HepG2 (cell line): ENCODE measurements around the gene ABHD17A. TPM values are rescaled to one million over a fixed set of nuclear protein-coding genes. Genes with fewer than 3 reads are reported as not detected.

Source experiments
- ATAD3A ChIP-seq: sonication (generic); formaldehyde crosslinking; IDR thresholded peaks from 2 replicates; pipeline ENCODE4 v1.4.0; 2020; ENCODE audit warnings: missing genetic modification reagents
- EZH2 ChIP-seq: conservative IDR thresholded peaks from 2 replicates; pipeline ENCODE4 v1.6.1; 2012; ENCODE audit warnings: mild to moderate bottlenecking, low read depth, low read length, moderate library complexity
- FOXA1 ChIP-seq, 2 experiments: fragments of 450-650 bp in 1 of 2; sonication (generic) in 1 of 2; formaldehyde crosslinking in 1 of 2; IDR thresholded peaks; 2 replicates each; pipeline versions ENCODE4 v1.4.0 to v1.6.1; 2016 to 2020; ENCODE audit warnings: missing genetic modification reagents in 1 of 2
- IRF2 ChIP-seq: IDR thresholded peaks from 2 replicates; pipeline ENCODE4 v1.6.1; 2018; ENCODE audit warnings: missing genetic modification reagents, missing compliant biosample characterization
- RBM22 ChIP-seq: fragments of 200-400 bp; formaldehyde crosslinking; optimal IDR thresholded peaks from 2 replicates; pipeline ENCODE3; 2017; ENCODE audit warnings: mild to moderate bottlenecking, low read length, moderate library complexity
- SOX6 ChIP-seq, 2 experiments: fragments of 450-650 bp in 1 of 2; sonication (generic) in 1 of 2; formaldehyde crosslinking in 1 of 2; IDR thresholded peaks; 2 replicates each; pipeline versions ENCODE4 v1.4.0 to v1.6.1; 2017 to 2020; ENCODE audit warnings: antibody characterized with exemption in 1 of 2, mild to moderate bottlenecking in 1 of 2, missing genetic modification reagents in 1 of 2
- TEAD3 ChIP-seq: optimal IDR thresholded peaks from 2 replicates; pipeline ENCODE3; 2016; ENCODE audit warnings: borderline replicate concordance
- TOPORS ChIP-seq: sonication (generic); formaldehyde crosslinking; IDR thresholded peaks from 2 replicates; pipeline ENCODE4 v1.8.0; 2023; ENCODE audit warnings: mild to moderate bottlenecking, missing genetic modification reagents
- ZBTB38 ChIP-seq: sonication (generic); formaldehyde crosslinking; IDR thresholded peaks from 2 replicates; pipeline ENCODE4 v1.5.1; 2020; ENCODE audit warnings: mild to moderate bottlenecking, missing genetic modification reagents
- ZNF335 ChIP-seq: sonication (generic); formaldehyde crosslinking; IDR thresholded peaks from 2 replicates; pipeline ENCODE4 v1.4.0; 2020; ENCODE audit warnings: missing genetic modification reagents
- polyA plus RNA-seq, 8 experiments: library from polyadenylated mRNA; depleted of rRNA in 3 of 8; stranded (reverse) in 7 of 8; unstranded in 1 of 8; fragments of >200 nt; fragmentation: Illumina TruSeq in 4 of 8; extraction: Trizol in 4 of 8; gene quantifications; 2 replicates each; pipeline versions ENCODE4 v1.2.1 to v1.2.3, GENCODE V29; 2011 to 2016; ENCODE audit warnings: low read depth in 4 of 8, missing spikeins in 1 of 8, mixed read lengths in 1 of 8; ENCODE audit not compliant: insufficient read depth in 1 of 8
- total RNA-seq, 5 experiments: library from RNA; depleted of rRNA; stranded (reverse); fragments of >200 nt; fragmentation: Illumina TruSeq; extraction: Trizol; gene quantifications; 2 replicates each; pipeline ENCODE4 v1.2.3, GENCODE V29; 2016; ENCODE audit warnings: low read depth in 1 of 5
- TF ChIP-seq, protein P1 (sequence below): sonication (generic); formaldehyde crosslinking; IDR thresholded peaks from 2 replicates; pipeline ENCODE4 v1.4.0; 2020; ENCODE audit warnings: missing genetic modification reagents
- TF ChIP-seq, protein P2 (sequence below): IDR thresholded peaks from 2 replicates; pipeline ENCODE4 v1.6.1; 2016; ENCODE audit warnings: low read depth, borderline replicate concordance
- TF ChIP-seq, protein P3 (sequence below): sonication (generic); formaldehyde crosslinking; IDR thresholded peaks from 2 replicates; pipeline ENCODE4 v1.5.0; 2020; ENCODE audit warnings: mild to moderate bottlenecking, missing genetic modification reagents
- TF ChIP-seq, protein P4 (sequence below): sonication (generic); formaldehyde crosslinking; IDR thresholded peaks from 2 replicates; pipeline ENCODE4 v1.5.1; 2020; ENCODE audit warnings: missing genetic modification reagents, mild to moderate bottlenecking, borderline replicate concordance
- TF ChIP-seq, protein P5 (sequence below): sonication (generic); formaldehyde crosslinking; IDR thresholded peaks from 2 replicates; pipeline ENCODE4 v1.9.0; 2022; ENCODE audit warnings: low read depth, missing genetic modification reagents

ABHD17A gene
- total and polyA plus RNA-seq, 2 of the 13 experiments (the other 11 are each of a cell fraction or from before 2014, with no cell fraction given), result 27.7 to 40.8 TPM

DNA sequence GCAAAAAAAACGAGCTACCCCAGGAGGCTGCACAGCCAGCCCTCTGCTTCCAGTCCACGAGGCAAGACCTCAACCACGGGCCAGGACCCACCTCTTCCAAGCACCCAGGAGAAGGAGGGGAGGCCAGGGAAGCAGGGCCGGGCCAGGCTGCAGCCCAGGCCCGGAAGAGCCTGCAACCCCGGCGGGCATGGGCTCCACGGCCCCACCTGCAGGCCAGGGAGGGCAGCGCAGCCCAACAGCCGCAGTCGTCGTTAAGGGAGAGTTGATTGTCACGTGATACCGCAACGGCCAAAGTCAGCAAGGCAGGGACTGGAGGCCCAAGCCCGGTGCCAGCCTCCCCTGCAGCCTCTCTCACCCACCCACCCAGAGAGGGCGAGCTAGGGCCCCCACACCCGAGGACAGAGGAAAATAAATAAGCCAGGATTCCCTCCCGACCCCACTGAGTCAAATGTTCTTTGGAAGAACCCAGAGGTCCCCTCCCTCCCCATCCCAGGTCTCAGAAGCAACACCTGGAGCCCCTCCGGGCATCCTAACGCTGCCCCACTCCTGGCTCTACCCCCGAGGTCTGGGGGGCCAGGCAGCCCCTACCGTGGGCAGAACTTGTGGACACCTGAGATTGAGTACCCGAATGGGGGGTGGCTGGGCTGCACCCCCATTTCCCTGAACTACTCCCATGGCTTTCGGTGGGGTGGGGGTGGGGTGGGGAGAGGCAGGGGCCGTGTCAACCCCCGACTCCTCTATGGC, 31.8 kb downstream of the ABHD17A start (continued):
- TF ChIP-seq ATAD3A (CRISPR knock-in tag), result no peak
- TF ChIP-seq, protein P1, sequence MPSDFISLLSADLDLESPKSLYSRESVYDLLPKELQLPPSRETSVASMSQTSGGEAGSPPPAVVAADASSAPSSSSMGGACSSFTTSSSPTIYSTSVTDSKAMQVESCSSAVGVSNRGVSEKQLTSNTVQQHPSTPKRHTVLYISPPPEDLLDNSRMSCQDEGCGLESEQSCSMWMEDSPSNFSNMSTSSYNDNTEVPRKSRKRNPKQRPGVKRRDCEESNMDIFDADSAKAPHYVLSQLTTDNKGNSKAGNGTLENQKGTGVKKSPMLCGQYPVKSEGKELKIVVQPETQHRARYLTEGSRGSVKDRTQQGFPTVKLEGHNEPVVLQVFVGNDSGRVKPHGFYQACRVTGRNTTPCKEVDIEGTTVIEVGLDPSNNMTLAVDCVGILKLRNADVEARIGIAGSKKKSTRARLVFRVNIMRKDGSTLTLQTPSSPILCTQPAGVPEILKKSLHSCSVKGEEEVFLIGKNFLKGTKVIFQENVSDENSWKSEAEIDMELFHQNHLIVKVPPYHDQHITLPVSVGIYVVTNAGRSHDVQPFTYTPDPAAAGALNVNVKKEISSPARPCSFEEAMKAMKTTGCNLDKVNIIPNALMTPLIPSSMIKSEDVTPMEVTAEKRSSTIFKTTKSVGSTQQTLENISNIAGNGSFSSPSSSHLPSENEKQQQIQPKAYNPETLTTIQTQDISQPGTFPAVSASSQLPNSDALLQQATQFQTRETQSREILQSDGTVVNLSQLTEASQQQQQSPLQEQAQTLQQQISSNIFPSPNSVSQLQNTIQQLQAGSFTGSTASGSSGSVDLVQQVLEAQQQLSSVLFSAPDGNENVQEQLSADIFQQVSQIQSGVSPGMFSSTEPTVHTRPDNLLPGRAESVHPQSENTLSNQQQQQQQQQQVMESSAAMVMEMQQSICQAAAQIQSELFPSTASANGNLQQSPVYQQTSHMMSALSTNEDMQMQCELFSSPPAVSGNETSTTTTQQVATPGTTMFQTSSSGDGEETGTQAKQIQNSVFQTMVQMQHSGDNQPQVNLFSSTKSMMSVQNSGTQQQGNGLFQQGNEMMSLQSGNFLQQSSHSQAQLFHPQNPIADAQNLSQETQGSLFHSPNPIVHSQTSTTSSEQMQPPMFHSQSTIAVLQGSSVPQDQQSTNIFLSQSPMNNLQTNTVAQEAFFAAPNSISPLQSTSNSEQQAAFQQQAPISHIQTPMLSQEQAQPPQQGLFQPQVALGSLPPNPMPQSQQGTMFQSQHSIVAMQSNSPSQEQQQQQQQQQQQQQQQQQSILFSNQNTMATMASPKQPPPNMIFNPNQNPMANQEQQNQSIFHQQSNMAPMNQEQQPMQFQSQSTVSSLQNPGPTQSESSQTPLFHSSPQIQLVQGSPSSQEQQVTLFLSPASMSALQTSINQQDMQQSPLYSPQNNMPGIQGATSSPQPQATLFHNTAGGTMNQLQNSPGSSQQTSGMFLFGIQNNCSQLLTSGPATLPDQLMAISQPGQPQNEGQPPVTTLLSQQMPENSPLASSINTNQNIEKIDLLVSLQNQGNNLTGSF (CRISPR knock-in tag), result no peak
- peak; percentile 96 for TF ChIP-seq ZNF335
- TF ChIP-seq, protein P2, sequence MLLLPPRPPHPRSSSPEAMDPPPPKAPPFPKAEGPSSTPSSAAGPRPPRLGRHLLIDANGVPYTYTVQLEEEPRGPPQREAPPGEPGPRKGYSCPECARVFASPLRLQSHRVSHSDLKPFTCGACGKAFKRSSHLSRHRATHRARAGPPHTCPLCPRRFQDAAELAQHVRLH (CRISPR knock-in tag), result no peak
- no peak for TF ChIP-seq EZH2
- TF ChIP-seq, protein P3, sequence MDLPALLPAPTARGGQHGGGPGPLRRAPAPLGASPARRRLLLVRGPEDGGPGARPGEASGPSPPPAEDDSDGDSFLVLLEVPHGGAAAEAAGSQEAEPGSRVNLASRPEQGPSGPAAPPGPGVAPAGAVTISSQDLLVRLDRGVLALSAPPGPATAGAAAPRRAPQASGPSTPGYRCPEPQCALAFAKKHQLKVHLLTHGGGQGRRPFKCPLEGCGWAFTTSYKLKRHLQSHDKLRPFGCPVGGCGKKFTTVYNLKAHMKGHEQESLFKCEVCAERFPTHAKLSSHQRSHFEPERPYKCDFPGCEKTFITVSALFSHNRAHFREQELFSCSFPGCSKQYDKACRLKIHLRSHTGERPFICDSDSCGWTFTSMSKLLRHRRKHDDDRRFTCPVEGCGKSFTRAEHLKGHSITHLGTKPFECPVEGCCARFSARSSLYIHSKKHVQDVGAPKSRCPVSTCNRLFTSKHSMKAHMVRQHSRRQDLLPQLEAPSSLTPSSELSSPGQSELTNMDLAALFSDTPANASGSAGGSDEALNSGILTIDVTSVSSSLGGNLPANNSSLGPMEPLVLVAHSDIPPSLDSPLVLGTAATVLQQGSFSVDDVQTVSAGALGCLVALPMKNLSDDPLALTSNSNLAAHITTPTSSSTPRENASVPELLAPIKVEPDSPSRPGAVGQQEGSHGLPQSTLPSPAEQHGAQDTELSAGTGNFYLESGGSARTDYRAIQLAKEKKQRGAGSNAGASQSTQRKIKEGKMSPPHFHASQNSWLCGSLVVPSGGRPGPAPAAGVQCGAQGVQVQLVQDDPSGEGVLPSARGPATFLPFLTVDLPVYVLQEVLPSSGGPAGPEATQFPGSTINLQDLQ (CRISPR knock-in tag), result no peak
- TF ChIP-seq IRF2 (CRISPR knock-in tag), result peak; percentile 36; the same call in 1 of the 2 replicates
- TF ChIP-seq SOX6 (IDR thresholded peaks at IDR 0.05), result no peak
- TF ChIP-seq SOX6 (CRISPR knock-in tag; IDR thresholded peaks at IDR 0.05), result no peak
- no peak for TF ChIP-seq TOPORS (CRISPR knock-in tag)
- TF ChIP-seq TEAD3 (CRISPR knock-in tag), result peak; percentile 36
- TF ChIP-seq ZBTB38 (CRISPR knock-in tag), result peak; percentile 44; the same call in 1 of the 2 replicates
- TF ChIP-seq, protein P4, sequence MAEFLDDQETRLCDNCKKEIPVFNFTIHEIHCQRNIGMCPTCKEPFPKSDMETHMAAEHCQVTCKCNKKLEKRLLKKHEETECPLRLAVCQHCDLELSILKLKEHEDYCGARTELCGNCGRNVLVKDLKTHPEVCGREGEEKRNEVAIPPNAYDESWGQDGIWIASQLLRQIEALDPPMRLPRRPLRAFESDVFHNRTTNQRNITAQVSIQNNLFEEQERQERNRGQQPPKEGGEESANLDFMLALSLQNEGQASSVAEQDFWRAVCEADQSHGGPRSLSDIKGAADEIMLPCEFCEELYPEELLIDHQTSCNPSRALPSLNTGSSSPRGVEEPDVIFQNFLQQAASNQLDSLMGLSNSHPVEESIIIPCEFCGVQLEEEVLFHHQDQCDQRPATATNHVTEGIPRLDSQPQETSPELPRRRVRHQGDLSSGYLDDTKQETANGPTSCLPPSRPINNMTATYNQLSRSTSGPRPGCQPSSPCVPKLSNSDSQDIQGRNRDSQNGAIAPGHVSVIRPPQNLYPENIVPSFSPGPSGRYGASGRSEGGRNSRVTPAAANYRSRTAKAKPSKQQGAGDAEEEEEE (CRISPR knock-in tag), result no peak
- TF ChIP-seq RBM22, result peak; percentile 46
- no peak for TF ChIP-seq FOXA1 (IDR thresholded peaks at IDR 0.05)
- peak; percentile 53; the same call in 1 of the 2 replicates for TF ChIP-seq FOXA1 (CRISPR knock-in tag; IDR thresholded peaks at IDR 0.05)
- TF ChIP-seq, protein P5, sequence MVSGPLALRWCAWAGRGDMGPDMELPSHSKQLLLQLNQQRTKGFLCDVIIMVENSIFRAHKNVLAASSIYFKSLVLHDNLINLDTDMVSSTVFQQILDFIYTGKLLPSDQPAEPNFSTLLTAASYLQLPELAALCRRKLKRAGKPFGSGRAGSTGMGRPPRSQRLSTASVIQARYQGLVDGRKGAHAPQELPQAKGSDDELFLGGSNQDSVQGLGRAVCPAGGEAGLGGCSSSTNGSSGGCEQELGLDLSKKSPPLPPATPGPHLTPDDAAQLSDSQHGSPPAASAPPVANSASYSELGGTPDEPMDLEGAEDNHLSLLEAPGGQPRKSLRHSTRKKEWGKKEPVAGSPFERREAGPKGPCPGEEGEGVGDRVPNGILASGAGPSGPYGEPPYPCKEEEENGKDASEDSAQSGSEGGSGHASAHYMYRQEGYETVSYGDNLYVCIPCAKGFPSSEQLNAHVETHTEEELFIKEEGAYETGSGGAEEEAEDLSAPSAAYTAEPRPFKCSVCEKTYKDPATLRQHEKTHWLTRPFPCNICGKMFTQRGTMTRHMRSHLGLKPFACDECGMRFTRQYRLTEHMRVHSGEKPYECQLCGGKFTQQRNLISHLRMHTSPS (CRISPR knock-in tag), result 0 out of 2 replicates have a peak, but pooled peaks have one; percentile 32
